ENCODE measurements around the gene ZHX3.

Gene ZHX3, protein sequence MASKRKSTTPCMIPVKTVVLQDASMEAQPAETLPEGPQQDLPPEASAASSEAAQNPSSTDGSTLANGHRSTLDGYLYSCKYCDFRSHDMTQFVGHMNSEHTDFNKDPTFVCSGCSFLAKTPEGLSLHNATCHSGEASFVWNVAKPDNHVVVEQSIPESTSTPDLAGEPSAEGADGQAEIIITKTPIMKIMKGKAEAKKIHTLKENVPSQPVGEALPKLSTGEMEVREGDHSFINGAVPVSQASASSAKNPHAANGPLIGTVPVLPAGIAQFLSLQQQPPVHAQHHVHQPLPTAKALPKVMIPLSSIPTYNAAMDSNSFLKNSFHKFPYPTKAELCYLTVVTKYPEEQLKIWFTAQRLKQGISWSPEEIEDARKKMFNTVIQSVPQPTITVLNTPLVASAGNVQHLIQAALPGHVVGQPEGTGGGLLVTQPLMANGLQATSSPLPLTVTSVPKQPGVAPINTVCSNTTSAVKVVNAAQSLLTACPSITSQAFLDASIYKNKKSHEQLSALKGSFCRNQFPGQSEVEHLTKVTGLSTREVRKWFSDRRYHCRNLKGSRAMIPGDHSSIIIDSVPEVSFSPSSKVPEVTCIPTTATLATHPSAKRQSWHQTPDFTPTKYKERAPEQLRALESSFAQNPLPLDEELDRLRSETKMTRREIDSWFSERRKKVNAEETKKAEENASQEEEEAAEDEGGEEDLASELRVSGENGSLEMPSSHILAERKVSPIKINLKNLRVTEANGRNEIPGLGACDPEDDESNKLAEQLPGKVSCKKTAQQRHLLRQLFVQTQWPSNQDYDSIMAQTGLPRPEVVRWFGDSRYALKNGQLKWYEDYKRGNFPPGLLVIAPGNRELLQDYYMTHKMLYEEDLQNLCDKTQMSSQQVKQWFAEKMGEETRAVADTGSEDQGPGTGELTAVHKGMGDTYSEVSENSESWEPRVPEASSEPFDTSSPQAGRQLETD

GRCh38 chr20:41317546-41318270 lies at the start of gene ZHX3:
Gene ZHX3 (minus strand): TSS chr20:41317731. CDS start chr20:41204916, 112,815 bp downstream.
- peak; percentile 87 to 97 (median 95) for DNase-seq (ENCODE audit: low read depth in 3 of 3)

DNA sequence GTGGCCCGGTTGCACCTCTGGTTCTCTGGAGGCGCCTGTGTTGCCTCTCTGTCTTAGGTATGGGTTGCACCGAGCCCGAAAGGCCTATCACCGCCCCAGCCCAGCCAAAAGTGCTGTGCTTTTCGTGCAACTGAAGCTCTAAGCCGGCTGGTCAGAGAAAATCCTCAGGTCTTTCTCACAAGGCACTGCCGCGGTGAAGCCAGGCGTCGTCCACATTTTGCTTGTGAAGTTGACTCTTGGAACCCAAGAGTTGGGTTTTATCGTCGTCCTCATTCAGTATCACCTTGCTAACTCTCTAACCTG lies 49.8 kb upstream of the ZHX3 start:
- DNase-seq (ENCODE audit: low read depth in 3 of 3): no peak

DNA sequence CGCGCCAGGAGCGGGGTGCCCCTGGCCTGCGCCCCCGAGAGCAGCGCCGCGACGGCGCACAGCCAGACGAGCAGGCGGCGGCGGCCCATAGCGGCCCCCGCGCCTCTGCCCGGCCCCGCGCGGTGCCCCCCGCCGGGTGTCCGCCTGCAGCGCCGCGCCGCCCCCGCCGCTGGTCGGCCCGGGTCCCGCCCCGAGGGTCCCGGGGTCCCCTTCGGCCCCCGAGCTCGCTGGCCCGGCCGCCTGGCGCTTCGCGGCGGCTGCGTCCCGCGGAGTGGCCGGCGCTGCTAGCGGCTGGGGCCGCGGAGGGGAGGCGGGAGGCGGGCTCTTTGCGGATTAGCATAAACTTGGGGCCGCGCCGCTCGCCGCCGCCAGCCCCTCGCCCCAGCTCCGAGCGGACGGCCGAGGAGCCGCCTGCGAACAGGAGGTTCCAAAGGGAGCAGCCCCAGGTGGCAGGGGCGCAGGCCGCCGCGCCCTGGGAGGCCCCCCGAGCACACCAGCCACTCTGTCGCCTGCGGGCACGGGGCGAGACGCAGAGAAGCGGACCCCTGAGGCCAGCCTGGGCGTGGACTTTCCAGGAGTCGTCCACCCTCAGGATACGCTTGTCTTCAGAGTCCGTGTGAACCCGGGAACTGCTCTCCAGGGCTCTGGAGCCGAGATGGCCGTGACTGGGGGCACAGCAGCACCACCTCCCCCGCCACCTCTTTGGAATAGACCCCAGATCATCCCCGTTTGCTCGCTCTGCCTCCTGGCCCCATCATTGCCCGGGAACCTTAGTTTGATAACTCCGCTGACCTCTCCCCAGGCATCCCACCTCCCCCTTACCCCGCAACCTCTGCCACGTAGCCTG lies 49.2 kb upstream of the ZHX3 start, which contains the start of gene EMILIN3:
EMILIN3 (minus strand) TSS at position 273 of the 847 bp plus-strand sequence; CDS start at position 89, 184 bp downstream.
- DNase-seq (ENCODE audit: low read depth in 3 of 3): no peak

DNA sequence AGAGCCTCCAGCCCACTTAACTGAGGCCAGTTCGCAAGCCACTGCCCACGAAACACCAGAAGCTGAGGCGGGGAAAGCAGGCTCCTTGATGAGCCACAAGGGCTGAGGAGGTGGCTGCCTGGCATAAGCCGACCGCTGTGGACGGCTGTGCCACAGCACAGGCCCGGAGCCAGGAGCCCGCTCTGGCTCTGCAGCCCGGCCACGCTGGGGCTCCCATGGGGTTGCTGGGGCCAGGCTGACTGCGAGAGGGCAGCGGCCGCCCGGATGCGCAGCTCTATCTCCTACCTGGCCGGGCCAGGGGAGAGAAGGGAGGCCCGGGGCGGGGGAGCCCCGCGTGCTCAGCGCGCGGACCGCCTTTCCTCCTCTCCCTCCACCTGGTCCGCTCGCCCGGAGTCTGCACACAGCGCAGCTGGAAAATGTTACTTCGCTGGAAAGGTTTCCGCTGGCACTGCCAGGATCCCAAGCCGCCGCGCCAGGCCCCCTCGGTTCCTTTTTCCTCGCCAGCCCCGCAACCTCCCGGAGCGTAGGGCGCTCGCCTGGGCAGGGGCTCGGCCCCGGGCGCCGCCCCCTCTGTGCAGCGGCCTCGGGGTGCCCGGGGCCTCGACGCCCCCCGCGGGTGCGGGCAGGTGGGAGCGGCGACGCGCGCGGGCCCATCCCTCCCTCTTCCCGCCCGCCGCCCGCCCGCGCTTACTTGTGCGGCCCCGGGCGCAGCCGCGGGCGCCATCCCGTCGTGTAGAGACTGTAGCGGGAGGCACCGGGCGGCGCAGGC lies 48.4 kb upstream of the ZHX3 start:
- no peak for DNase-seq (ENCODE audit: low read depth in 3 of 3)

- DNase-seq (ENCODE audit: low read depth in 3 of 3): no peak
Measured at GRCh38 chr20:41364967-41365765, 47.6 kb upstream of the ZHX3 start.

DNA sequence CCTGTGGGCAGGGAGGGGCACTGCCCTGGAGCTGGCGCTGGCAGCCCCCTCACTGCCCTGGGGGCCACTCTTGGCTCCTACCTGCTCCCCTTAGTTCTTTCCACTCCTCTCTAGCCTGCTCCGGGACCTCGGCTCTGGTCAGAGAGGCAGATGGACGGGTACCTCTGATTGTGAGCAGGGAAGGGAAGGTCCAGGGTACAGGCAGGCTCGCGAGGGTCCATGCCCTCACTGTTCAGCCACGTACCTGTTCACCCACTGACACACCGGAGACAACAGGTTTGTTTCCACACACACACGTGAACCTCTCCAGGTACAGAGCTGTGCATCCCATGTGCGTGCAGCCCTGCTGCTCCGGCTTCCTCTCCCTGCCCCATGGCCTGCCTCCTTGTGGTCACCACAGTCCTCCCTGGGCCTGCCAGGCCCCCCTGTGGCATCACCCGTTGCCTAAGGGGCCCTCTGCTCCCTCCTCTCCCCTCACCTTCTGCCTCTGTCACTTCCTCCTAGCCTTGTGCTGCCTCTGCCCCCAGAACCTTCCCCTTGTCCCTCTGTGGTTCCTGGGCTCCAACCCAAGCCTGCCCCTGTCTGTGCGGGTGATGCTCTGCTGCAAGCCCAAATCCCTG lies 46.8 kb upstream of the ZHX3 start:
- no peak for DNase-seq (ENCODE audit: low read depth in 3 of 3)

- no peak for DNase-seq (ENCODE audit: low read depth in 3 of 3)
Measured at GRCh38 chr20:41363601-41364000, 46.1 kb upstream of the ZHX3 start.

- no peak for DNase-seq (ENCODE audit: low read depth in 3 of 3)
Measured at GRCh38 chr20:41362748-41363140, 45.2 kb upstream of the ZHX3 start.

GRCh38 chr20:41361757-41362747 lies 44.5 kb upstream of the ZHX3 start:
- DNase-seq (ENCODE audit: low read depth in 3 of 3): no peak

GRCh38 chr20:41360831-41361756 lies 43.6 kb upstream of the ZHX3 start:
- no peak for DNase-seq (ENCODE audit: low read depth in 3 of 3)

- DNase-seq (ENCODE audit: low read depth in 3 of 3): no peak
Measured at GRCh38 chr20:41359541-41360011, 42.0 kb upstream of the ZHX3 start.

DNA sequence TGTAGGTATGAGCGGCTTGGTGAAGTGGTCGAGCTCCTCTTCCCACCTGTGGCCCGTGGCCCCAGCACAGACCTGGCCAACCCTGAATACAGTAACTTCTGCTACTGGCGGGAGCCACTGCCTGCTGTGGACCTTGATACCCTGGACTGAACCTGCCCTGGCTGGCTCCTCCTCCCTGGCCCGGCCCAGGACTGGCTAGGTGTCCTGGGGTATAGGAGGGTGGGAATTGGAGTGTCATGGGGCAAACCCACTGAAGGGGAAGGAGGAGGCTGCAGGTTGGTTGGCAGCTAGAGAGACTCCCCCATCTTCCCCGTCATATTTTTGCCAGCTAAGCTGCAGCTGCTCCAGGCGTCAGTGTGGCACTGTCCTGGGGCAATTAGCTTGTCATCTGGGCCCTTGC lies 41.2 kb upstream of the ZHX3 start:
- DNase-seq (ENCODE audit: low read depth in 3 of 3): no peak

- DNase-seq (ENCODE audit: low read depth in 3 of 3): no peak
Measured at GRCh38 chr20:41358230-41358629, 40.7 kb upstream of the ZHX3 start.

DNA sequence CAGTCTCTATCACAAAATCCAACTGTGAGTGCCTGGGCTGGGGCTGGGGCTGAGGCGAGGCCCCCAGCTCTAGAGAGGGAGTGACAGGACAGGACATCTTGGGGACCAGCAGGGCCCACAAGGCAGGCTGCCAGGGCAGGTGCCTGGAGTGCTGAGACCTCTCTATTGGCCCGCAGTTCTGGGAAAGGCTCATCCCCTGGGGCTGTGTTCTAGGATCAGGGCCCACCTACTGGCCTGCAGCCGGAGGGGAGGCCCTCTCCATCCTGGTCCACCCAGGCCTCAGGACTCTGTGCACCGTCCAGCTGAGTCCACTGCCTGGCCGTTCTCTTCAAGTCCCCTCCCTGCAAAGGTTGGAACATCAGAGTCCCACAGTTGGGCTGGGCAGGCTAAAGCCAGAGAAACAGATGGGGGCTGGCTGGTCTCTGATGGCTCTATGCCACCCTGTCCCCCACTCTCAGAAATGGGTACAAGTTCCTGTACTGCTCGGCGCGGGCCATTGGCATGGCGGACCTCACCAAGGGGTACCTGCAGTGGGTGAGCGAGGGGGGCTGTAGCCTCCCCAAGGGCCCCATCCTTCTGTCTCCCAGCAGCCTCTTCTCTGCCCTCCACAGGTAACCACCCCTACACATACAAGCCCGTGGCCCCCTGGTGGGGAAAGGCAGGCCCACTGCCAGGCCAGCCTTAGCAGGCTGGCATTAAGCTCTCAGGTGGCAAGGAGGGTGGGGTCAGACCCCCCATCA lies 40.1 kb upstream of the ZHX3 start:
- DNase-seq (ENCODE audit: low read depth in 3 of 3): no peak

GRCh38 chr20:41356951-41357350 lies 39.4 kb upstream of the ZHX3 start:
- DNase-seq (ENCODE audit: low read depth in 3 of 3): no peak

All from stimulated activated CD4-positive, alpha-beta T cell treated with anti-CD3 and anti-CD28 coated beads, TNF-alpha, amount 100 ng/mL, for 24 hours (primary cell).